ENCODE data around the gene CETP.
"Not testable (repeated sequence)": the region's sequence is repeated elsewhere in the genome, so short reads cannot be mapped to it uniquely, and the experiment has no call there.

Gene CETP

GRCh38 chr16:56969769-56970168, 8.0 kb downstream of the CETP start:
- TF ChIP-seq CTCF (IDR thresholded peaks at IDR 0.05; ENCODE audit: control insufficient read depth, extremely low read depth, insufficient read depth), result no peak
- no peak for DNase-seq (ENCODE audit: low read depth)
- H3K4me3 ChIP-seq (ENCODE audit: low read depth, low read length), result no peak overlapping the region

DNA sequence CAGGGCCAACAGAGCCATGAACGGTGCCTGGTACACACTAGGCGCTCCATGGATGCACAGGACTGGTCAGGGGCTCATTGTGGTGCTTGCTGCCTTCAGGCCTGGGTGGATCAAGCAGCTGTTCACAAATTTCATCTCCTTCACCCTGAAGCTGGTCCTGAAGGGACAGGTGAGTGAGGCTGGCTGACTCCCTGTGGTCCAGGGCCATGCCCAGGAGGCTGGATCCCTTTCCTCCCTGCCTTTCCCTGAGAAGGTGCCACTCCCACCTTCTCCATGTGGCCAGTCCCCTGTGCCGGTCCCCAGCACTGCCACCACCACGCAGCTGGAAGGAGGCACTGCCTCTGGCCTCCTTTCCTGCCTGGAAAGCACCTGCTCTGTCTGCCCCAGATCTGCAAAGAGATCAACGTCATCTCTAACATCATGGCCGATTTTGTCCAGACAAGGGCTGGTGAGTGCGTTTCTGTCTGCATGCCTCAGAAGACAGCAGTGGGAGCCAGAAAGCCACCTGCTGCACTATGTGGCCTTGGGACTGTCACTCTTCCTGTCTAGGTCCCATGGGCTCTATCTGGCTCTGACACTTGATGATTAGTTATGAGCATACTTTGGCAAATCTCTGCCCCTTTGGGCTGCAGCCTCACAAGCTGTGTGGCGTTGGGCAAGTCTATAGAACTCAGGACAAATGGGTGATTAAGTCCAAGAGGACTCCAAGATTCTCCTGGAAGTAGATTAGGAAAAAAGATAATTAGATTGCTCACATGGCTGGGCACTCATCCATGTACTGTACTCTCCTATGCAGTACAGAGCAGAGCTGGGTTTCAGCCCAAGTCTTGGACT, 9.4 kb downstream of the CETP start:
- no peak overlapping the region for H3K4me3 ChIP-seq (ENCODE audit: low read depth, low read length)
- TF ChIP-seq CTCF (IDR thresholded peaks at IDR 0.05; ENCODE audit: control insufficient read depth, extremely low read depth, insufficient read depth), result no peak
- no peak for DNase-seq (ENCODE audit: low read depth)

- TF ChIP-seq CTCF (IDR thresholded peaks at IDR 0.05; ENCODE audit: control insufficient read depth, extremely low read depth, insufficient read depth), result no peak
- no peak overlapping the region for H3K4me3 ChIP-seq (ENCODE audit: low read depth, low read length)
- no peak for DNase-seq (ENCODE audit: low read depth)
Measured at GRCh38 chr16:56971768-56972043, 10.0 kb downstream of the CETP start.

DNA sequence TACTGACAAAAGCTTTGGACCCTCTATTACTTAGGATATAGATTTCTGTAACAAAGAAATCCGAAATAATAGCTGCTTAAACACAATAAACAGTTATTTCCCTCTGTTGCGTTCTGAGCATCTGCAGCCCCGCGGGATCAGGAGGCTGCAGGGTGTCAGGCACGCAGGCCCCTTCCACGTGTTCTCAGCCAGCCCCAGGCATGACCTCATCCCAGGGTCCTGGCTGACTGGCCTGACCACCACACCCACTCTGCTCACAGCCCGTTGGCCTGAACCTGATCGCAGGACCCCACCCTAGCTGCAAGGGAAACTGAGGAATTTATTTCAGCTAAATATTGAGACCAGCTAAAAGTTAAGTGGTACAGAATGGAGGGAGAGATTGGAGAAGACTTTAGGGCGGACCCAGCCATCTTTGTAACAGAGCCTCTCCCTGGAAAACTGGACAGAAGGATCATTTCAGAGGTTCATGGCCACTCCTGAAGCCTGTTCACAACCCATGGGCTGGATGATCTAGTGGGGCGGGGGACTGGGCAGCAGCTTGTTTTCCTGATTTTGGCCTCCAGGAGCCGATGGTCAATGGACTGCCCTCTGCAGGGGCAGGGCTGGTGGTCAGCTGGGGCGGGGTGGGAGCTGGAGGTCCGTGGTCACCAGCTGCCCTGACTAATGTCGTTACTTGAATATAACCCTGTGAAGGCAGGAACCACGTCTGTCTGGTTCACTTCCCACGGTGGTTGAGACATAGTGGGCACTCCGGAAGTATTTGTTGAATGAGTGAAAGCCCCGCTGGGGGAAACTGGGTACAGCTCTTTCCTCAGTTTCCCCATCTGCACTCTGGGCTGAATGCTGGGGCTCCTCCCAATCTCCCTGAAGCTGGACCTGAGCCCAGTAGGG, 10.9 kb downstream of the CETP start:
- no peak for TF ChIP-seq CTCF (IDR thresholded peaks at IDR 0.05; ENCODE audit: control insufficient read depth, extremely low read depth, insufficient read depth)
- DNase-seq (ENCODE audit: low read depth), result no peak

GRCh38 chr16:56973294-56973689, 11.5 kb downstream of the CETP start:
- no peak for TF ChIP-seq CTCF (IDR thresholded peaks at IDR 0.05; ENCODE audit: control insufficient read depth, extremely low read depth, insufficient read depth)
- H3K4me3 ChIP-seq (ENCODE audit: low read depth, low read length), result no peak overlapping the region
- DNase-seq (ENCODE audit: low read depth), result no peak

More for the DNA sequence above, 10.9 kb downstream of the CETP start:
- H3K4me3 ChIP-seq (ENCODE audit: low read depth, low read length), result no peak overlapping the region

- not testable (repeated sequence) for DNase-seq (ENCODE audit: low read depth); H3K4me3 ChIP-seq (ENCODE audit: low read depth, low read length)
Measured at GRCh38 chr16:56973899-56974298, 12.1 kb downstream of the CETP start.

DNA sequence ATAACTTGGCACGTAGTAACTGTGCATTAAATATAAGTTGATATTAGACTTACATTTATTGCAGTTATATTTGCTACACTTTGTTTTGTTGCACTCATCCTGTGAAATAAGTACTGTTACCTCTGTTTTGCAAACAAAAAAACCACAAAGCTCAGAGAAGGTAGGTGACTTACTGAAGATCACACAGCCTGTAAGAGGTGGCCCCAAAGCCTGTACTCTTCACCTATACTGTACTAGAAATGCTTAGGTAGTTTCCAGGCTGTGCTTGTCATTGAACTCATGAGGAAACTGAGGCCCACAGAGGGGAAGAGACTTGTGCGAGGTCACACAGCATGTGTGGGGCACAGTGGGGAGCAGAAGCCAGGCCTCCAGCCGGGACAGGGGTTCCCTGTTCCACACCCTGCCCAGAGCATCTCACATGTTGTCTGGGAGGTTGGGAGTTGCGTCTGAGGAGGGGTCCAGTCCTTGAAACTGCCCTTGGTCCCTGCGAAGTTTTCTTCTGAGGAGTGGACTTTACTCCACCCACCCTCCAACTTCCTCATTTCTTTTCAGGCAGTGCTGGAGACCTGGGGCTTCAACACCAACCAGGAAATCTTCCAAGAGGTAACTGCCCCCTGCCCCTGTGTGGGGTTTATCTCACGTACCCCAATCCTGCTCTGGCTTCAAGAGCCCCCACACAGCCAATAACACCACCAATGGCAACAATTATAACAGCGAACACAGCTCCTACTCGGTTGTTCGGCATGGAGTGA, 13.0 kb downstream of the CETP start:
- no peak overlapping the region for H3K4me3 ChIP-seq (ENCODE audit: low read depth, low read length)
- DNase-seq (ENCODE audit: low read depth), result no peak
- no peak for TF ChIP-seq CTCF (IDR thresholded peaks at IDR 0.05; ENCODE audit: control insufficient read depth, extremely low read depth, insufficient read depth)
